ENCODE results near the gene WAC.
A peak's percentile ranks its signal among the peaks of the same experiment; 100 is the strongest.
"Not testable (repeated sequence)": the region's sequence is repeated elsewhere in the genome, so short reads cannot be mapped to it uniquely, and the experiment has no call there.

Gene WAC, protein sequence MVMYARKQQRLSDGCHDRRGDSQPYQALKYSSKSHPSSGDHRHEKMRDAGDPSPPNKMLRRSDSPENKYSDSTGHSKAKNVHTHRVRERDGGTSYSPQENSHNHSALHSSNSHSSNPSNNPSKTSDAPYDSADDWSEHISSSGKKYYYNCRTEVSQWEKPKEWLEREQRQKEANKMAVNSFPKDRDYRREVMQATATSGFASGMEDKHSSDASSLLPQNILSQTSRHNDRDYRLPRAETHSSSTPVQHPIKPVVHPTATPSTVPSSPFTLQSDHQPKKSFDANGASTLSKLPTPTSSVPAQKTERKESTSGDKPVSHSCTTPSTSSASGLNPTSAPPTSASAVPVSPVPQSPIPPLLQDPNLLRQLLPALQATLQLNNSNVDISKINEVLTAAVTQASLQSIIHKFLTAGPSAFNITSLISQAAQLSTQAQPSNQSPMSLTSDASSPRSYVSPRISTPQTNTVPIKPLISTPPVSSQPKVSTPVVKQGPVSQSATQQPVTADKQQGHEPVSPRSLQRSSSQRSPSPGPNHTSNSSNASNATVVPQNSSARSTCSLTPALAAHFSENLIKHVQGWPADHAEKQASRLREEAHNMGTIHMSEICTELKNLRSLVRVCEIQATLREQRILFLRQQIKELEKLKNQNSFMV

DNA sequence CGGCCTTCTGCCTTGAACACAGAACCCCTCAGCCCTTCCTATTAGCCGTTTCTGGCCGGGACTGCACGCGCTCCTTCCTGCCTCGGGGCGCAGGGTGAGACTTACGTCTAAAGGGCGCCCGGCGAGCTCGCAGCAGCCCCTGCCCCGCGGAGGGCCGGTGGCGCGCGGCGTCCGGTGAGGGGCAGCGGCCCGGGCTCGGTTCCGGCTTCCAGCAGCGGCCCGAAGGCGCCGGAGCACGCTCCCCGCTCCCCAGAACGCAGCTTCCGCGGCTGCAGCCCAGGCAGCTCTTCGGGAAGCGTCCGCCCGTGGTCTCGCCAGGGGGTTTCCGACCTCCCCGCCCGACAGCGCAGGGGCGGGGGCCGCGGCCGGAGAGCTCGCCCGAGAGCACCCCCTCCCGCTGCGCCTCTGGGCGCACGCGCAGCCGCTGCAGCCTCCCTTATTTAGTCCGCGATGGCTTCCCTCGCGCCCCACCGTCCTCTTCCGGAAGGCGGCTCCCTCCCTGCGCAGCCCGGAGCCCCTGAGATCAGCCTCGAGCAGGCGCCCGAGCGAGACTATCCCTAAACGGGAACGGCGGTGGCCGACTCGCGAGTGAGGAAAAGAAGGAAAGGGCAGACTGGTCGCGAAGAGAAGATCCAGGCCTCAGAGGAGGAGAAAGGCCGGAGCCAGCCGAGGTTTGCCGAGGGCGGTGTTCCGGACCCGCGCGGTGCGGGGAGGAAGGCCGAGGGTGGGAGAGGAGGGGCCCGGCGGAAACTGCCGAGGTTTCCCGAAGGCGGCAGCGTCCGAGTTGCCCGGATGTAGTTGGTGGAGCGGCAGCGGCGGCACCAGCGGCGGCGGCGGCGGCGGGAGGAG is at the start of gene WAC:
WAC (plus strand) TSS at position 782 of the 849 bp plus-strand sequence. CDS start 462 bp downstream, outside the sequence.
- DNase-seq = peak; percentile 97

- DNase-seq = no peak
These were observed 43.7 kb upstream of the WAC start for GRCh38 chr10:28489206-28489605.

- not testable (repeated sequence) for DNase-seq
These were observed 42.6 kb upstream of the WAC start for GRCh38 chr10:28490256-28490865.

GRCh38 chr10:28492116-28492920 is 40.6 kb upstream of the WAC start:
- DNase-seq = no peak

DNA sequence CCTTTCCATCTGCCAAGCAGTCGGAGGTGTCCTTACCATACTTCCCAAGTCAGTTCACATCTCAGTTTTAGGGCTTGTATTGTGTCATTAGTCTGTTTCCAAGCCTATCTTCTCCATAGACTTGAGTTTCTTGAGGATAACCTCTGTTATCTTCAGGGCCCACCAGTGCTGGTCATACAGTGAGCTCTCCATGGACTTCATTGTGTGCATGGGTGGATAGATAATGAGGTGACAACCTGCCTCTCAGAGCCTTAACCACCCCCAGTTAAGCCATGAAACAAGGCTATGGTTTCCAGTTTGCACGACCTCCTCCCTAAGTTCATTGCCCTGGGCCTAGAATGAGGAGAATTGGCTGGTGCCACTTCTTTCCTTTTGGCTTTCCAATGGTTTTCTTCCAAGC is 38.5 kb upstream of the WAC start:
- DNase-seq = no peak

- DNase-seq = no peak
These were observed 37.8 kb upstream of the WAC start for GRCh38 chr10:28495084-28495483.

DNA sequence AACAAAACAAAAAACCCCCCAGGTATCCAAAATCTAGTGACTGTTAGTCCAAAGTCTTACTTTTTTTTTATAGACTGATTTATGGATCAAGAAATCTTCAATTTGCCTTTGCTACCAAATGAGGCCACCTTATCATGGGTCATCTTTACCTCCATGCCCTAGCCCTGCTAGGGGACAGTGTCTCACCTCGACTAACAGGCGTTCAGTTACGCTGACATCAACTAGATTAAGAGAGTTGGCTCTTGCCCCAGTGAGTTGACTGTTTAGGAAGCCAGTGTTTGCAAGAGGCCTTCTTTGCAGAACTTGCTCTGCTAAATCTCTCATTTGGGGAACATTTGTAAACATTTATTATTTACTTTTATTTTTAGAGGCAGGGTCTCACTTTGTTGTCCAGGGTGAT is 36.9 kb upstream of the WAC start:
- no peak for DNase-seq

DNA sequence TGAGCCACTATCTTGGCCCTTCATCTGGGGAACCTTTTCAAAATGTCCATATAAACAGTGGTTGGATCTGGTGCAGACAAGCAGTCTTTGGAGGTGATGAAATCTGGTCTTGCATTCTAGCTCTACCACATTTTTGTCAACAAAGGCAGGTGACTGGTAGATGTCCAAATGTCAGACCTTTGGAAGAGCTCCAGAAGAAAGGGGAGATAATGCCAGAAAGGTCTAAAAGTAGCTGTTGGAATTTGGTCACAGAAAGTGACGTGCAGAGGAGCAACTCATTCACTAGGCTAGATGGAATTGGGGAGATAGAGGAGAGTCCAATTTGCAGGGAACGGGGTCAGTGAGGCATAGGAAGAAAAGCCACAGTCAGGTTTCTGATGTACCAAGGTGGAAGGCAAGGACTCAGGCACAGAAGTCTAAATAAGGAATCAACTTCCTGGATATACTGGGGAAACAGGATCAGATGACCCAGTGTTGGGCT is 36.4 kb upstream of the WAC start:
- no peak for DNase-seq

DNA sequence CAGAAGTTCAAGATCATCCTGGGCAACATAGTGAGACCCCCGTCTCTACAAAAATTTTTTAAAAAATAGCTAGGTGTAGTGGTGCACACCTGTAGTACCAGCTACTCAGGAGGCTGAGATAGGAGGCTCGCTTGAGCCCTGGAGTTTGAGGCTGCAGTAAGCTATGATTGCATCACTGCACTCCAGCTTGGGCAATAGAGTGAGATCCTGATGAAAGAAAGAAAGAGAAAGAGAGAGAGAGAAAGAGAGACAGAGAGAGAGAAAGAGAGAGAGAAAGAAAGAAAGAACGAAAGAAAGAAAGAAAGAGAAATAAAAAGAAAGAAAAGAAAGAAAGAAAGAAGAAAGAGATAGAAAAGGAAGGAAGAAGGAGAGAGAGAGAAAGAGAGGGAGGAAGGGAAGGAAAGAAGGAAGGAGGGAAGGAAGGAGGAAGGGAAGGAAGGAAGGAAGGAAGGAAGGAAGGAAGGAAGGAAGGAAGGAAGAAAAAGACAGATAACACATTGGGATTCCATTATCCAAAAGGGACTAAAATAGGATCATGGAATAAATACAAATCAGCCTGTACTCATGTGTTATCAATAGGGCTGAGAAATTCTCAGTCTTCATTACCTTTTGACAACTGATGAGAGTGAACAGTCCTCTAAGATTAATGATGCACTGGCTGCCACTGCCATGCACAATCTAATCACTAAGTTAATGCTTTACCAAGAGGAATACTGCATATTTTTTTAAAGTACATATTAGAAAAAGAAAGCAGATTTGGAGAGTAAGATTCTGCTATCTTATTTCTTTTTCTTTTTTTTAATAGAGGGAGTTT is 35.4 kb upstream of the WAC start:
- no peak for DNase-seq

GRCh38 chr10:28500203-28500602 is 32.7 kb upstream of the WAC start:
- not testable (repeated sequence) for DNase-seq

DNA sequence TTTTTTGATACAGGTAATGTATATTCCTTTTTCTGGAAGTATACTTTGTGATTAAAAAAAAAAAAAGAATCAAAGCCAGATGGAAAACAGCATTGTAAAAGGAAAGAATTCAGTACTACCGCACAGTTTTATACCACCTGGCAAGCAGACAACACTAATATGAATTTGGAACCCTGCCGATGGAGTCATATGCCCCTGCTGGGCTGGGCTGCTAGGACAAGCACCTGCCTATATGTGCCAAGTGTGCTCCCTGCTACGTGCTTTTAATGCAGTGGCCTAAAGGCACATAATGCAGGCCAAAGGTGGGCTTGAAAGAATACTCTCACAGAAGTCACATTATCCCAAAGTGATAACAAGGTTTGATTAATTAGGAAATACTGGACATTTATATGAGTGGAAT is 29.8 kb upstream of the WAC start:
- no peak for DNase-seq

GRCh38 chr10:28505359-28505959 is 27.5 kb upstream of the WAC start:
- DNase-seq = no peak

GRCh38 chr10:28508304-28508925 is 24.5 kb upstream of the WAC start:
- no peak for DNase-seq

- no peak for DNase-seq
These were observed 23.6 kb upstream of the WAC start for GRCh38 chr10:28509286-28509685.

- DNase-seq = no peak
These were observed 18.3 kb upstream of the WAC start for GRCh38 chr10:28514648-28515047.

DNA sequence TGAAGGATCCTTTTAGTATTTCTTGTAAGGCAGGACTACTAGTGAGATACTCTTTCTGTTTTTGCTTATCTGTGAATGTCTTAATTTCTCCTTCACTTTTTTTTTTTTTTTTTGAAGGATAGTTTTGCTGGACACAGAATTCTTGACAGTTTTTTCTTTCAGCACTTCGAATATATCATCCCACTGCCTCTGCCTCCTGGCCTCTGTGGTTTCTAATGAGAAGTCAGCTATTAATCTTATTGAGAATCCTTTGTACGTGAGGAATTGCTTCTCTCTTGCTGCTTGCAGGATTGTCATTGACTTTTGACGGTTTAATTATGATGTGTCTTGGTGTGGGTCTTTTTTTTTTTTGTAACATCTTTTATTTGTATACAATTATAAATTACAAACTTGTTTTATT is 12.6 kb upstream of the WAC start:
- no peak for DNase-seq

DNA sequence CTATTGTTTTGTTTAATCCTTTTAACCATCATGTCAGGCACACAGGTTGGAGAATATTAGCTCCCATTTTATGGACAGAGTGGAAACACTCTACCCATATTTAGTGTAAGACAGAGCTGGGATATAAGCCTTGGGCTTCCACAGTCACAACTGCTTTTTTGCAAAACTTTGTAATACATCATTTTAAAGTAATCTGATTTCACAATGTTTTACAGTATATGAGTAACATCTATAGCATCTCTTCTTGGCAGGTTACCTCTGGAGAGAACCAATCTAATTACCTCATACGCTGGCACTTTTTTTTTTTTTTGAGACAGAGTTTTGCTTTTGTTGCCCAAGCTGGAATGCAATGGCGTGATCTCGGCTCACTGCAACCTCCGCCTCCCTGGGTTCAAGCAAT is 12.1 kb upstream of the WAC start:
- DNase-seq = not testable (repeated sequence)

- not testable (repeated sequence) for DNase-seq
These were observed 11.0 kb upstream of the WAC start for GRCh38 chr10:28521961-28522360.

DNA sequence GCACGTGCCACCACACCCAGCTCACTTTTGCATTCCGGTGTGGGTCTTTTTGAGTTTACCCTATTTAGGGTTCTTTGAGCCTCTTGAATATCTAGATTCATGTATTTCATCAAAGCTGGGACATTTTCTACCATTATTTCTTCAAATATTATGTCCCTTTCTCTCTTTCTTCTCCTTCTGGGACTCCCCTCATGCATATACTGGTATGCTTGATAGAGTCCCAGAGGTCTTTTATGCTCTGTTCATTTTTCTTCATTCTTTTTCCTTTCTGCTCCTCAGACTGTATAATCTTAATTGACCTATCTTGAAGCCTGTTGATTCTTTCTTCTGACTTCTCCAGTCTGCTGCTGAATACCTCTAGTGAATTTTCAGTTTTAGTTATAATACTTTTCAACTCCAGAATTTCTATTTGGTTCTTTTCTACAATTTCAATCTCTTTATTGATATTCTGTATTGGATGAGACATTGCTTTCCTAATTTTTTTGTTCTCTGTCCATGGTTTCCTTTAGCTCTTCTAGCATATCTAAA is 9.1 kb upstream of the WAC start:
- no peak for DNase-seq

DNA sequence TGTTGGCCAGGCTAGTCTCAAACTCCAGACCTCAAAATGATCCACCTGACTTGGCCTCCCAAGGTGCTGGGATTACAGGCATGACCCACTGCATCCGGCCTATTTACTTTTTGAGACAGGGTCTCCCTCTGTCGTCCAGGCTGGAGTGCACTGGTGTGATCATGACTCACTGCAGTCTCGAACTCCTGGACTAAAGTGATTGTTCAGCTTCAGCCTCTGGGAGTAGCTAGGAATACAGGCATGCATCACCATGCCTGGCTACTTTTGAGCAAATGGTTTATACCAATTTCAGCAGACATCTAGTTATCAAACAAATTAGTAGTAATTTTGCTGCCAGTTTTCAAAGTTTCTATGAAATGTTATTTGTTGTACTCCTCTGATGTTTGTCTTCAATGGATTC is 2.2 kb upstream of the WAC start:
- DNase-seq = no peak
